Right kidney (tissue), 1 donor: ENCODE results near the gene TMED1.

Source experiments
- DNase-seq: peaks from one replicate; pipeline ENCODE4 v3.0.0-alpha.2; 2016

TMED1 gene

DNA sequence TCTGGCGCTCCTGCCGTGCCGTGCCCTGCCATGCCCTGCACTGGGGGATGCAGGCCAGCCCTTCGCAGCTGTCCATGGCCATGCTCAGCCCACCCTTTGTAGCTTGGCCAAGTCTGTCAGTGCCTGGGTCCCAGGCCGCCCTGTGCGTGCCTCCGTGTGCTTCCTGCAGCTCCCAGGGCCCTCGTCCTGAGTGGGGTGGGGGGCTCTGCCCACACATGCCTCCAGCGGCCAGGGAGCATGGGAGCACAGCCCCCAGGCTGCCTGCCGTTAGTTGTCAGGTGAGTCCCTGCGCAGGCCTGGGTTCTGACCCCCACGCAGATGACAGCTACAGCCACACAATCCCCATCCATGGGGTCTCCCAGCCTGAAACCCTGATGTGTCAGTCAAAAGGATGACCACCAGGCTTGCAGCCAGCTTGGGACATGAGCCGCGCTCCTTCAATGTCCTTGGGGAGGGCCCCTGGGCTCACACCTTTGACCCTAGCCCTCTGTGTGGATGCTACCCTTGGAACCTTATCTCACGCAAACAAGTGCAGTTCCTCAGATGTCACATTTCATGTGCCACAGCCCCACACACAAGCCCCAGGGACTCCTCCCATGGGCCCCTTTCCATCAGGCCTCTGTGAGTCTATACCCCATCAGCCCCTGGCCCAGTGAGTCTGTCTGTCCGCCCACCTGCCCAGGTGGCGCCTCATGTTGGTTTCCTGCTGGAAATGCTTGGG is 24.5 kb downstream of the TMED1 start:
- DNase-seq: no peak

DNA sequence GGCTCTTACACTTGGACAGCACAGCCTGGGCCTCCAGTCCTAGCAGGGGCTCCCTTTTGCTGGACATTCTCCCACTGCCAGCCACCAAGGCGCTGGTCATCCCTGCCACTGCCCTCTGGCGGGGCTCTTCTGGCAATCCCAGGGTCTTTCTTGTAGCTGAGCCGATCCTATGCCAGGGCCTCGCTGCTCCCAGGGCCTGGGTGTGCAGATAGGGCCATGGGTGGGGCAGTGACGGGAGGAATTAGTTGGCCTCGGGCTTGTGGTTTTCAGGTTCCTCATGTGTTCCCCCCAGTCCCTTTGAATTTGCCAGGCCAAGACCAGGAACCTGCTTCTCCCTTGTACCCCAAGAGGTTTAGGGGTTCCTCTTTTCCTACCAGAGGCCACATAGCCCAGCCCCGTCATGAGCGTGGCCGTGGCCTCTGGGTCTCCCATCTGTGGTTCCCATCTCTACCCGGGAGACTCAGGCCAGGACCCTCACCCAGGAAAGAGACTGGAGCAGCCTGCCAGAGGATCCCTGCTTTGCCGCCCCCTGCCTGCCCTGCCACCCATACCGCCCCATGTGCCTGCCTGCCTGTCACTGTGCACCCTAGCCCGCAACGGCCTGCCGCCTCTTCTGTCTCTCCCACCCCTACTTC is 26.2 kb downstream of the TMED1 start:
- DNase-seq: no peak

DNA sequence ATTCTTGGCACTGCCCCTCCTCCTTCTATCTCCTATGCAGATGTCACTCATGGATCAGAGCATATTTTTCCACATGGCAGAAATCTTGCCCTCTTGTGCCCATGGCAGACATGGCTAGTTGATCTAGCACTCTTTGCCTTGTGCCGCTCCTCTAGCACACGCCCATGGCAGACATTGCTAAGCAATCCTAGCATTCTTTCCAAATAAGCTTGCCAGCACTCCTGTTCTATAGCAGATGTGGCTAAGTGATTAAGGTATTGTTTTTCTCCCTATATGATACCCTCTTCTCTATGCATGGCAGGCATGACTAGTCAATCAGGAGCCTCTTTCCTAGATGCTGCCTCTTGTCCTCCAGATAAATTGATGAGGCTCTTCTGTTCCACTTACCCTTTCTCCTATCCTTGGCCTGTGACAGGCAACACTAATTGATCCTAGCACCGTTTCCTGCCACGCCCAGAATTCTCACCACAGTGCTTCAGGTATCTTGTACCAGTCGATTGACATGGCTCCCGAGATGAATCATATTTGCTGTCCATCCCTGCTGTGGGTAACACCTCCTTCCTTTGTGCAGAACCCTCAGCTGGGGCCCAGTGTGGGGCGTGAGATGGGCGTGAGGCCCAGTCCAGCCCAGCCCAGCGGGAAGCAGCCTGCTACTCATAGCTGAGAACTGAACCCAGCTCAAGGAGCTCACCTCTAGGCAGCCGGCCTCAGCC is 26.9 kb downstream of the TMED1 start:
- no peak for DNase-seq

DNA sequence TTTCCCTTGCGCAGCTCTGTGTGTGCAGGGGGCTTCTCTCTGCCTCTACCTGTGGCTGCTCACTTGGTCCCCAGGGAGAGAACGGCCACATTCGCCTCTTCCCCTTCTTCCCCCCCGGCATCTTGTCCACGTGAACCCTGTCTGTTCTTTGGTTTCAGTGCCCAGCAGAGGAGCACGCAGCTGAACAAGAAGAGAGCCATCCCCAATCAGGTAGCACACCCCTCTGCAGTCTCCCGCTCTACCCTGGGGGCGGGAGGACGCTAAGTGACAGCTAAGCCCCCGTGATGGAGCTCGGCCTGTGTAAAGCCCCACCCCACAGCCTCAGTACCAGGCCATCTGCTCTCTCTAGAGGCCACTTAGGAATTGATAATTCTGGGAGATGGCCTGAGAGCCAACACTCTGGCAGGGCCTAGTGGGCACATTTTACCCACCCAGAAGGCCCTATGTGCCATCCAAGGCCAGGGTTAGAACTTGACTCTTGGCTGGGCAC is 30.2 kb downstream of the TMED1 start:
- DNase-seq: no peak

DNA sequence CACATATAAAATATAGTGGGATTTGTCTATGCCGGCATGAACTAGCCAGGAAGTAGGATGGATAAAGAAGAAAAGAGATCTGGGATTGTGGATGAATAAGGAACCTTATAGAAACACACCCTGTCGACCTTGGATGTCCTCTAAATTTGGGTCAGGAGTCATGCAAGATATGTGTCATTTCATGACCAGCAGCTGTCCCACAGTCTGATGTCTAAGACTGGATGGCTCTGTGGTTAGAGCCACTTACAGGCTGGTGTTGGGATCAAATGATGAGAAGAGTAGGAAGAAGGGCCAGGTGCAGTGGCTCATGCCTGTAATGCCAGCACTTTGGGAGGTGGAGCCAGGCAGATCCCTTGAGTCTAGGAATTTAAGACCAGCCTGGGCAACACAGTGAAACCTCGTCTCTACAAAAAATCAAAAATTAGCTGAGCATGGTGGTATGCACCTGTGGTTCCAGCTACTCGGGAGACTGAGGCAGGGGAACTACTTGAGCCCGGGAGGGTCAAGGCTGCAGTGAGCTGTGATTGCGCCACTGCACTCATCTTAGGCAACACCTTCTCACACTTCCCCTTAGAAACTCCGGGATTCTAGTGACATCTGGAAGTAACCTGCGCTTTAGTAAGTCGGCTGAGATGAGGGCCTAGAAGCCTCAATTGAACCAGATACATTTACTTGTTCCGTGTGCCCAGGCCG is 30.8 kb downstream of the TMED1 start:
- DNase-seq: no peak

DNA sequence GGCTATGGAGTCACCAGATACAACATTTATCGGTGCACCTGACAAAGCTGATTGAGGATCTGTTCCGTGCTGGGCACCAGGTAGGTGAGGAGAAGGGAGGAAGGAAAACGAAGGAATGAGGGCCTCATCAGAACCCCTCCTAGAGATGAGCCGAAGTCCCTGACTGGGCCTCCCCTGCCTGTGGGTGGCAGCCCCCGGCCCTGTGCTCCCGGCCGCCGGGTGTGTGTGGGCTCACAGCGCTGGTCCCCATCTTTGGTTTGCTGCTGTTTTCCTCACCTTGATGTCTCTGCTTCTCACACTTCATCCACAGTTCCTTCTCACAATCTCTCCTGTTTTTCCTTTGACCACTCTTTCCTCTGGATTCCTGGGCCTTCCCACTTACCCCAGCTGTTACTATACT is 32.8 kb downstream of the TMED1 start:
- DNase-seq: no peak

DNA sequence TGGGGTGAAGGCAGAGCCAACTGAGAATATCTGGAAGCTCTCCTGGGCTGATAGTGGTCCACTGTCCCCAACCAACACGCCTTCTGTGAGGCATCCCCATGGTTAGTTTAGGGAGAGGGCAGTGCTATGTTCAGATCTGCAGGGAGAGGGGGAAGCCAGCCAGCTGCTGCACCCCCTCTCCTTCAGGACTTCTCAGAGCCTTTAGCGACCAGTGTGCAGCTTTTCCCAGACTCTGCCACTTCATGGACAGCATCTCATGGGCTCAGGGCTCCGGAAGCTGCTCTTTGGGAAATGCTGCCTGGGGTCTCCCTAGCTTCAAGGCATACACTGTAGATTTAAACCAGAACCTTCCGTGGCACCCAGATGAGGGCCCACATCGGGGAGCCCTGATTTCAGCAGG is 33.5 kb downstream of the TMED1 start:
- no peak for DNase-seq

DNA sequence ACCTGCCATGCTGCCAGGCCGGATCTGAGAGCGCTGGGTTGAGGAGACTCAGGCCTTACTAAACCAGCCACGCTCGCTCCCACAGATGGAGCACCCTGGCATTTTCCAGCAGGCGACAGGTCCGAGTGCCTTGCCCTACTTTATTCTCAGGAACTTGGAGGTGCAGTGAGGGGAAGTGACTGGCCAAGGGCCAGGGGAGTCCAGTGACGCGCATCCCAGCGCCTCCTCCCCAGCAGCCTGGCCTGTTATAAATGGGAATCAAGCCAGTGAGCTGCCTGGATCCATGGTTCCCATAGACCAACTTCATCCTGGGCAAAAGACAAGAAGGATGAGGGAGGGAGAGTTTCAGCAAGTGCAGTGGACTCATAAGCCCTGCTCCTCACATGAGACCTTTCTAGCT is 35.5 kb downstream of the TMED1 start:
- no peak for DNase-seq

DNA sequence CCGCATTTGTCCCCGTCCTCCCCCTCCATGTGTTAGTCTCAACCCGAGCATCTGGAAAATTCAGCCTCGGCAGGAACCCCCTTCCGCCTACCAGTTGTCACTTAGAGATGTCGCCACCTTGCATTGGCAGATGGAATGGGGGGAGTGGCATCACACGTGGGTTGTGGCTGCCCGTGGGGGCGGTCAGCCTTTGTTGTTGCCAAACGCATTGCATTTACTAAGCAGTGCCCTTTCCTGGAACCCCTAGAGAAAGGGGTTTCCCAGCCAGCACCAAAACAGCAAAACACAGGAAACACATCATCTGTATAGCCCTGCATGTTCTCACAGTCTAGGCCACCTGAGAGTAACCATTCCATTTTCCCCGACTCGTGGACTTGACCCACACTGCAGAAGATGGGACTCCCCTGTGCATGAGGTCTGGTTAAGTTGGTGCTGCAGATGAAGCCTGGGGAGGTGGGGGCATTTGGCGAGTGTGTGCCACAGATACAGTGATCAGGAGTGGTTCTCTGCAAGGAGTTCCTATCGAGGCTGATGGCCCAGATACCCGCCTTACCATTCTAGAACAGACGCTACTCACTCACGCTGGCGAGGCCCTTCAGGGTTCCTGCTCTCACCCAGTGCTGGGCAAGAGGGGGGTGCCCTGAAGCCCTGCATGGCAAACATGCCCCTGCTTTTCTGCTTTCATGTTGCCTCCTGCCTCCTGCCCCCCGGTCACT is 38.3 kb downstream of the TMED1 start:
- no peak for DNase-seq

DNA sequence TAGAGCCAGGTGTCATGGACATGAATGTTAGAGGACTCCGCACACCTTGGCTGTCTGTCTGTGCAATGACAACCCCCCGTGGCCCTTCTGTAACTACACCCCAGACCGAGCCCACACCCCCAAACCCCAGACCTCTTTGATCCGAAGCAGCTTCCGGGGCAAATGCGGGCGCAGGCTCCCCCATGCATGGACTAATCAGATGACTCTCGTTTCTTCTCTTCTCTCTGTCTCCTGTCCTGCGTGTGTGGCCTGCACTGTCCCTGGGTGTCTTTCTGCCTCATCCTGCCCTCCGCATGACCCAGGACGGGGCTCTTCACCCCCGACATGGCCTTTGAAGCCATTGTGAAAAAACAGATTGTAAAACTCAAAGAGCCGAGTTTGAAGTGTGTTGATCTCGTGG is 38.9 kb downstream of the TMED1 start:
- no peak for DNase-seq

DNA sequence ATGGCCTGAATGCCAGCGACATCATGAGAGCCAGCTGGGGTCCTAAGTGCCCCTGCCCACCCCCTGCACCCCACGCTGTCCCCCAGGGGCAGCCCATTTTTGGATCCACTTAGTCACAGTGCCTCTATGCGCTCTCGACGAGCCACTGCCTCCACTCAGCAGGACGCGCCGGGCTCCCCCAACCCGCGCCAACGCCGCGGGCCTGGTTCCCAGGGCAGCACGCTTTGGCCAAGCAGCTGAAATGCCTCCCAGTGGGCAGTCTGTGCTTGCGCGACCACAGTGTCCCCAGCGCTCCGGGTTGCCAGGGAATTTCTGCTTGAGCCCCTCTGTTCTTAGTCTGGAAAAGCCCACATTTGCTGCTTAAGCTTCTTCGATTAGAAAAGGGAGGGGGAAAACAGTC is 39.4 kb downstream of the TMED1 start:
- no peak for DNase-seq

DNA sequence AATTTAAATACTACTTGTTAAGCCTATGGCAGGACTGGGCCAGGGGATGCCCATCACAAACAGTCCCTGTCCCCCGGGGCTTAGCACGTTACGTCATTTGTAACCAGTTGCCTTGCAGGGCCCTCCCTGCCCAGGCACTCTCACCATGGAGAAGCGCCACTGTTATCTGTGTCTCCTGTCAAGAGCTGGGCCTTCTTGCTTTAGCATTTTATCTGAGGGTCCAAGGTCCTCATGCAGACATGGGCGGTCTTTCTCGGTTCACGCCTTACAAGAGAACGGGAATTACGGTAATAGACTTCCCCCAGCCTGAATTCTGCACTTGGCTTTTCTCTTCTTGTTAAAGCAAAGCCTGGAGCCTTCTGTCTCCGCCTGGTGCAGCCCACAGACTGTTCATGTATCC is 46.1 kb downstream of the TMED1 start:
- no peak for DNase-seq

DNA sequence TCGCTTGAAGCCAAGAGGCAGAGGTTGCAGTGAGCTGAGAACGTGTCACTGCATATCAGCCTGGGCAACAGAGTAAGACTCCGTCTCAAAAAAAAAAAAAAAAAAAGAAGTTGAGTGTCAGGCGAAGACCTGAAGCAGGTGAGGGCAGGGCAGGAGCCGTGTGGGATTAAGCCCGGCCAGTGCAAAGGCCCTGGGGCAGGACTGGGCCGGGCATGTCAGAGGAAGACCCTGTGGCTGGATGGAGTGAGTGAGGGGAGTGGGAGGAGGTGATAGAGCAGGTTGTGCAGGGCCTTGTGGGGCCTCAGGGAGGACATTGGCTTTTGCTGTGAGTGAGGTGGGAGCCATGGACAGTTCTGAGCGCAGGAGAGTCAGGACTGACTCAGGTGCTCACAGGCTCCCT is 47.9 kb downstream of the TMED1 start:
- DNase-seq: no peak

DNA sequence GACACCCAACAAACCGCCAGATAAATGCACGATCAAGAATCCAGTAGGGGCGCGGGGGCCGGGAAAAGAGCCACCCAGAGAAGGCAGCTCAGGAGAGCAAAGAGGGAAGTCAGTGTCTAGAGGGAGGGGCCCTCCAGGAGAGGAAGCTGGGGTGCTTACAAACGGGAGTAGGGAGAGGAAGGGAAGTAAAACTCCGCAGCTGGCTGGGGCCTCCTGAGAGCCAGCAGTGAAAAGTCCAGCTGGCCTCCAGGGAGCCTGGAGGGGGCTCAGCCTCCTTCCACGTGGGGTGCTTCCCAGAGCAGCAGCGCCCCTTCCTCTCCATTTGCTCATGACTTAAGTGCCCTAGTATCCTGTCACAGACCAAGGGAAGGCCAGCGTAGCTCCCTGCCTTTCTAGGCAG is 51.8 kb downstream of the TMED1 start:
- DNase-seq: no peak

DNA sequence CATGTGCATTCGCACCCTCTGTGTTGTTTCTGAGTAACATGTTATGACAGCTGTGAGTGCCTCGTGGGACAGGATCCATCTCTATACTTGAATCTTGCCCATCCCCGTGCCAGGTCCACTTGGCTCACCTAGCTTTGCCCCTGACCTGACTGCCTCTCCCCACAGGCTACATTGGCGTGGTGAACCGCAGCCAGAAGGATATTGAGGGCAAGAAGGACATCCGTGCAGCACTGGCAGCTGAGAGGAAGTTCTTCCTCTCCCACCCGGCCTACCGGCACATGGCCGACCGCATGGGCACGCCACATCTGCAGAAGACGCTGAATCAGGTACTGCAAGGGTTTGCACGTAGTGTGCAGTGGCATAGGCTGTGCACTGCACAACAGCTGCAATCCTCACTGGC is 53.2 kb downstream of the TMED1 start:
- DNase-seq: no peak
